Measurements from ENCODE around the gene DENND4B.

- TF ChIP-seq EZH2 (IDR thresholded peaks at IDR 0.05; ENCODE audit: borderline replicate concordance, low read depth, low read length, poor library complexity, severe bottlenecking), result no peak
- TF ChIP-seq, protein P1, sequence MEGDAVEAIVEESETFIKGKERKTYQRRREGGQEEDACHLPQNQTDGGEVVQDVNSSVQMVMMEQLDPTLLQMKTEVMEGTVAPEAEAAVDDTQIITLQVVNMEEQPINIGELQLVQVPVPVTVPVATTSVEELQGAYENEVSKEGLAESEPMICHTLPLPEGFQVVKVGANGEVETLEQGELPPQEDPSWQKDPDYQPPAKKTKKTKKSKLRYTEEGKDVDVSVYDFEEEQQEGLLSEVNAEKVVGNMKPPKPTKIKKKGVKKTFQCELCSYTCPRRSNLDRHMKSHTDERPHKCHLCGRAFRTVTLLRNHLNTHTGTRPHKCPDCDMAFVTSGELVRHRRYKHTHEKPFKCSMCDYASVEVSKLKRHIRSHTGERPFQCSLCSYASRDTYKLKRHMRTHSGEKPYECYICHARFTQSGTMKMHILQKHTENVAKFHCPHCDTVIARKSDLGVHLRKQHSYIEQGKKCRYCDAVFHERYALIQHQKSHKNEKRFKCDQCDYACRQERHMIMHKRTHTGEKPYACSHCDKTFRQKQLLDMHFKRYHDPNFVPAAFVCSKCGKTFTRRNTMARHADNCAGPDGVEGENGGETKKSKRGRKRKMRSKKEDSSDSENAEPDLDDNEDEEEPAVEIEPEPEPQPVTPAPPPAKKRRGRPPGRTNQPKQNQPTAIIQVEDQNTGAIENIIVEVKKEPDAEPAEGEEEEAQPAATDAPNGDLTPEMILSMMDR (conservative IDR thresholded peaks at IDR 0.05; ENCODE audit: low read depth, low read length), result no peak
These were observed 18.3 kb downstream of the DENND4B start for GRCh38 chr1:153928245-153928644.

Measured in A673 (cell line).